ENCODE results near the gene CCDC30. TPM values are rescaled to one million over a fixed set of nuclear protein-coding genes. Genes with fewer than 3 reads are reported as not detected.
"Not testable (repeated sequence)": the region's sequence is repeated elsewhere in the genome, so short reads cannot be mapped to it uniquely, and the experiment has no call there.

Gene CCDC30
- total RNA-seq, 6 experiments from 2014 or later, result 0.18 to 1.2 (median 0.31) TPM

- Mint-ChIP-seq H3K27me3 (ENCODE audit: insufficient read depth) (peaks cover 9% of the 10 kb centered on the region), H3K36me3 (ENCODE audit: low read depth) (0 out of 2 replicates have a peak, but pooled peaks cover 5% of the 10 kb centered on the region), H3K4me3 (peak overlapping the region; percentile 92), H3K9me3 (no peaks in the 10 kb centered on the region), H3K4me1 (ENCODE audit: low read depth) (peaks cover 21% of the 10 kb centered on the region), H3K27ac (peak overlapping the region; percentile 82)
- no peak for DNase-seq
- TF ChIP-seq CTCF (IDR thresholded peaks at IDR 0.05), result no peak
Observed at GRCh38 chr1:42463921-42464320, 835 bp downstream of the CCDC30 start.

- H3K9me3 Mint-ChIP-seq, result no peaks in the 10 kb centered on the region
- H3K27me3 Mint-ChIP-seq (ENCODE audit: insufficient read depth), result peaks cover 9% of the 10 kb centered on the region
- no peak overlapping the region for H3K27ac Mint-ChIP-seq
- peaks cover 21% of the 10 kb centered on the region for H3K4me1 Mint-ChIP-seq (ENCODE audit: low read depth)
- no peak overlapping the region for H3K4me3 Mint-ChIP-seq
- no peak for TF ChIP-seq CTCF (IDR thresholded peaks at IDR 0.05)
- no peaks in the 10 kb centered on the region for H3K36me3 Mint-ChIP-seq (ENCODE audit: low read depth)
- no peak for DNase-seq
Observed at GRCh38 chr1:42466030-42466429, 2.9 kb downstream of the CCDC30 start.

- no peak for TF ChIP-seq CTCF (IDR thresholded peaks at IDR 0.05)
- DNase-seq, result no peak
- H3K27ac Mint-ChIP-seq, result no peak overlapping the region
- no peaks in the 10 kb centered on the region for H3K9me3 Mint-ChIP-seq
- no peaks in the 10 kb centered on the region for H3K4me1 Mint-ChIP-seq (ENCODE audit: low read depth)
- H3K4me3 Mint-ChIP-seq, result no peak overlapping the region
- peaks cover 4% of the 10 kb centered on the region for H3K27me3 Mint-ChIP-seq (ENCODE audit: insufficient read depth)
- H3K36me3 Mint-ChIP-seq (ENCODE audit: low read depth), result no peaks in the 10 kb centered on the region
Observed at GRCh38 chr1:42469727-42470126, 6.6 kb downstream of the CCDC30 start.

- Mint-ChIP-seq H3K4me3 (no peak overlapping the region), H3K9me3 (no peaks in the 10 kb centered on the region), H3K27ac (no peak overlapping the region), H3K36me3 (ENCODE audit: low read depth) (no peaks in the 10 kb centered on the region), H3K4me1 (ENCODE audit: low read depth) (no peaks in the 10 kb centered on the region), H3K27me3 (ENCODE audit: insufficient read depth) (peaks cover 7% of the 10 kb centered on the region)
- TF ChIP-seq CTCF (IDR thresholded peaks at IDR 0.05), result no peak
- DNase-seq, result no peak
Observed at GRCh38 chr1:42476605-42477004, 13.5 kb downstream of the CCDC30 start.

- H3K27ac Mint-ChIP-seq; H3K4me1 Mint-ChIP-seq (ENCODE audit: low read depth); H3K36me3 Mint-ChIP-seq (ENCODE audit: low read depth); H3K9me3 Mint-ChIP-seq; H3K27me3 Mint-ChIP-seq (ENCODE audit: insufficient read depth); H3K4me3 Mint-ChIP-seq; DNase-seq: not testable (repeated sequence)
Observed at GRCh38 chr1:42477354-42477753, 14.3 kb downstream of the CCDC30 start.

GRCh38 chr1:42477775-42478174 lies 14.7 kb downstream of the CCDC30 start:
- Mint-ChIP-seq H3K27me3 (ENCODE audit: insufficient read depth) (peaks cover 7% of the 10 kb centered on the region), H3K4me1 (ENCODE audit: low read depth) (no peaks in the 10 kb centered on the region), H3K9me3 (no peaks in the 10 kb centered on the region), H3K4me3 (no peak overlapping the region), H3K27ac (no peak overlapping the region), H3K36me3 (ENCODE audit: low read depth) (no peaks in the 10 kb centered on the region)
- no peak for DNase-seq
- TF ChIP-seq CTCF (IDR thresholded peaks at IDR 0.05), result no peak
